K562 (cell line): ENCODE measurements around the gene DPY19L1. TPM values are rescaled to one million over a fixed set of nuclear protein-coding genes. Genes with fewer than 3 reads are reported as not detected.
A peak's percentile ranks its signal among the peaks of the same experiment; 100 is the strongest.
"Not testable (repeated sequence)": the region's sequence is repeated elsewhere in the genome, so short reads cannot be mapped to it uniquely, and the experiment has no call there.

Experiments used
- ATAC-seq: fragments of 200-7000 bp; cut with Tn5 transposase; 3 replicates; pipeline ENCODE4 v1.9.1; 2020; ENCODE audit warnings: moderate library complexity
- BruUV-seq: library from RNA; stranded (reverse); fragments of 400-500 nt; replicated peaks from 2 replicates; lab custom pipeline; 2021; lab: Mats Ljungman, UMichigan
- CTCF ChIA-PET: fragments of 300-600 bp; formaldehyde crosslinking; extraction: SDS; loops from one replicate; lab custom pipeline; 2021; ENCODE audit warnings: low intra/inter-chr PET ratio; lab: Yijun Ruan, JAX
- POLR2A ChIA-PET: fragments of 300-600, 350-650 bp; sonication (Branson Sonifier 250); formaldehyde crosslinking; extraction: SDS; loops from one replicate; lab custom pipeline; 2021; ENCODE audit warnings: antibody characterized with exemption, inconsistent platforms; lab: Yijun Ruan, JAX
- DNase-seq, 4 experiments: peaks; one replicate each; pipeline versions ENCODE4 v3.0.0 to v3.0.0-alpha.2; 2011 to 2018; ENCODE audit warnings: low spot score in 3 of 4, mixed read lengths in 3 of 4; ENCODE audit errors: extremely low read depth in 1 of 4
- FAIRE-seq: peaks from 2 replicates; lab custom pipeline; 2011; peaks lifted over from hg19 to GRCh38; lab: Jason Lieb, UNC
- H2AFZ ChIP-seq: 2 replicates; pipeline ENCODE4 v1.6.0; 2011; ENCODE audit warnings: low read depth, low read length, control low read depth, inconsistent platforms
- H3K27ac ChIP-seq: fragments of 200-600 bp; 3 replicates; pipeline ENCODE4 v1.8.0; 2011; ENCODE audit warnings: low read depth, mild to moderate bottlenecking, control low read depth, inconsistent platforms, low read length, moderate library complexity, mixed read lengths; ENCODE audit errors: extremely low read depth
- H3K27me3 ChIP-seq, 2 experiments: fragments of 300-600 bp in 1 of 2; 2 replicates in 1 of 2; 3 replicates in 1 of 2; pipeline versions ENCODE4 v1.6.0 to v1.8.0; 2011; ENCODE audit warnings: inconsistent platforms in 2 of 2, low read length in 2 of 2, mild to moderate bottlenecking in 1 of 2, mixed read lengths in 1 of 2, moderate library complexity in 1 of 2; ENCODE audit not compliant: control insufficient read depth in 2 of 2, insufficient read depth in 2 of 2
- H3K36me3 ChIP-seq: fragments of 300-600 bp; 3 replicates; pipeline ENCODE4 v1.8.0; 2011; ENCODE audit warnings: mild to moderate bottlenecking, low read length, inconsistent platforms; ENCODE audit not compliant: control insufficient read depth, insufficient read depth
- H3K4me1 ChIP-seq, 2 experiments: fragments of 200-600 bp in 1 of 2; replicated peaks in 1 of 2; 2 replicates in 1 of 2; 3 replicates in 1 of 2; pipeline versions ENCODE4 v1.5.1 to v1.8.0; 2011; ENCODE audit warnings: inconsistent platforms in 2 of 2, low read length in 2 of 2, mild to moderate bottlenecking in 1 of 2, mixed read lengths in 1 of 2, moderate library complexity in 1 of 2; ENCODE audit not compliant: control insufficient read depth in 2 of 2, insufficient read depth in 2 of 2
- H3K4me2 ChIP-seq: 2 replicates; pipeline ENCODE4 v1.6.1; 2011; ENCODE audit warnings: low read length, control low read depth, inconsistent platforms, mixed read lengths; ENCODE audit not compliant: insufficient read depth
- H3K4me3 ChIP-seq: fragments of 200-600 bp; sonication (generic), shearing (Covaris generic); 2 replicates; pipeline ENCODE4 v1.5.1; 2016; ENCODE audit warnings: control low read depth, inconsistent platforms
- H3K79me2 ChIP-seq: fragments of 200-600 bp; 3 replicates; pipeline ENCODE4 v1.8.0; 2011; ENCODE audit warnings: low read length, inconsistent platforms; ENCODE audit not compliant: control insufficient read depth, insufficient read depth
- H3K9ac ChIP-seq, 2 experiments: 2 replicates each; pipeline versions ENCODE4 v1.6.0 to v1.6.1; 2011; ENCODE audit warnings: low read depth in 2 of 2, low read length in 2 of 2, control low read depth in 1 of 2, inconsistent platforms in 1 of 2, mild to moderate bottlenecking in 1 of 2, mixed read lengths in 1 of 2; ENCODE audit not compliant: insufficient read depth in 1 of 2
- H3K9me1 ChIP-seq: one replicate; pipeline ENCODE4 v1.6.0; 2011; ENCODE audit warnings: inconsistent platforms, mild to moderate bottlenecking, low read length, moderate library complexity; ENCODE audit not compliant: control insufficient read depth, insufficient read depth
- H3K9me3 ChIP-seq: replicated peaks from 2 replicates; pipeline ENCODE4 v1.5.1; 2011; ENCODE audit warnings: low read depth, low read length, inconsistent platforms; ENCODE audit not compliant: control insufficient read depth, insufficient read depth
- H4K20me1 ChIP-seq: replicated peaks from 2 replicates; pipeline ENCODE4 v1.6.1; 2011; ENCODE audit warnings: low read length, inconsistent platforms, mixed read lengths; ENCODE audit not compliant: control insufficient read depth, insufficient read depth
- DDX20 ChIP-seq: fragments of 450-650 bp; IDR thresholded peaks from 2 replicates; pipeline ENCODE4 v1.6.1; 2016; ENCODE audit warnings: missing genetic modification characterization, low read depth, mild to moderate bottlenecking, missing compliant biosample characterization, moderate library complexity
- KAT8 ChIP-seq: fragments of 450-650 bp; IDR thresholded peaks from 2 replicates; pipeline ENCODE4 v1.6.1; 2016; ENCODE audit warnings: low read depth, mild to moderate bottlenecking
- MTA2 ChIP-seq: fragments of 450-650 bp; IDR thresholded peaks from 2 replicates; pipeline ENCODE4 v1.6.1; 2016; ENCODE audit warnings: low read depth
- ZFX ChIP-seq: sonication (generic); formaldehyde crosslinking; IDR thresholded peaks from 2 replicates; pipeline ENCODE4 v1.8.0; 2022; ENCODE audit warnings: mild to moderate bottlenecking, missing genetic modification reagents, moderate library complexity
- ZNF354B ChIP-seq: fragments of 250-450 bp; sonication (Bioruptor Pico); IDR thresholded peaks from 2 replicates; pipeline ENCODE4 v1.4.0; 2020
- WGBS: fragments of 100-300 bp; shearing (Covaris generic); methylation state at CpG from one replicate; pipeline ENCODE4 v1.1.6; 2016; ENCODE audit warnings: low coverage, mixed read lengths; ENCODE audit not compliant: insufficient coverage; ENCODE audit errors: missing lambda C conversion rate; 5-methylcytosine and 5-hydroxymethylcytosine counted together
- in situ Hi-C: fragments of 300-500 bp; cut with MboI; formaldehyde crosslinking; loops from 4 replicates; pipeline ENCODE4 v1.15.0; 2018; ENCODE audit warnings: inconsistent platforms, mixed read lengths
- intact Hi-C: fragments of 100-400 bp; cut with micrococcal nuclease; formaldehyde crosslinking; loops from 2 replicates; pipeline ENCODE4 v1.14.2; 2022
- polyA plus RNA-seq, 8 experiments: library from polyadenylated mRNA; depleted of rRNA in 4 of 8; stranded (reverse) in 5 of 8; unstranded in 3 of 8; fragments of >200 nt; fragmentation: Nextera tagmentation in 2 of 8; fragmentation: Illumina TruSeq in 1 of 8; extraction: Ambion mirVana in 2 of 8; extraction: Trizol in 1 of 8; gene quantifications; 2 replicates each; pipeline versions ENCODE4 v1.2.1 to v1.2.3, GENCODE V29; 2011 to 2014; ENCODE audit warnings: inconsistent platforms in 1 of 8, missing spikeins in 1 of 8
- total RNA-seq, 7 experiments: library from RNA; depleted of rRNA in 6 of 7; stranded (reverse); fragments of >200 nt in 6 of 7; fragmentation: Illumina TruSeq in 2 of 7; extraction: Trizol in 2 of 7; gene quantifications; 2 replicates each; pipeline versions ENCODE4 v1.2.1 to v1.2.3, GENCODE V29; 2011 to 2021; ENCODE audit warnings: low replicate concordance in 1 of 7
- TF ChIP-seq, protein P1 (sequence below): fragments of 150-350 bp; IDR thresholded peaks from 2 replicates; pipeline ENCODE4 v1.6.1; 2014; ENCODE audit warnings: low read depth, mild to moderate bottlenecking, low read length, borderline replicate concordance
- TF ChIP-seq, protein P2 (sequence below): fragments of 450-650 bp; formaldehyde crosslinking; IDR thresholded peaks from 2 replicates; pipeline ENCODE4 v1.4.0; 2020; ENCODE audit warnings: mild to moderate bottlenecking, moderate library complexity

DPY19L1 gene
- total and polyA plus RNA-seq, 9 of the 15 experiments (the other 6 are each of a cell fraction or from before 2014, with no cell fraction given): 4.0 to 34.3 (median 22.1) TPM

DNA sequence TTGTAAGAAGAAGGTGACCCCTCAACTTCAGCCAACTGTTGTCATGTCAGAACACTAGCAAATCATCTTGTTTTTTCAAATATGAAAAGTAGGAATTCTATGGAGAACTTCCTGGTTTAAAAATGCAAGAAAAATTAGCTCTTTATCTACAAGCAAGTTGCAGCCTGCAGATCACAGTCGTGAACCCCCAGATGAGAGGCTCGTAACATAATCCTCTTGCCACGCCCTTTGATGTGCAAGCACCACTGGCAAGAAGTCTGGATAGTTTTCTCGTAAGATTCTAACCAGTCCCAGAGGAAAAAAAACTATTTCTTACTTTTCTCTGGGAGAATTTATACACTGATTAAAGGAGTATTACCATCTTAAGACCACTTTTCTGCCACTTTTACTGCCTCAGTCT lies 132.3 kb downstream of the DPY19L1 start:
- no TSS peak for BruUV-seq
- Histone ChIP-seq H3K27me3 (peaks cover 0 to 6% of the 10 kb centered on the region in 2 experiments; a peak in 1 of 5 replicates), H2AFZ (no peak overlapping the region), H3K4me1 (no peaks in the 10 kb centered on the region; a peak in 1 of 5 replicates), H3K4me3 (no peak overlapping the region), H3K9me1 (no peaks in the 10 kb centered on the region), H3K79me2 (no peaks in the 10 kb centered on the region), H3K36me3 (no peaks in the 10 kb centered on the region), H3K9ac (no peak overlapping the region), H4K20me1 (no peaks in the 10 kb centered on the region), H3K4me2 (no peak overlapping the region), H3K27ac (no peak overlapping the region), H3K9me3 (no peaks in the 10 kb centered on the region)
- no peak for DNase-seq
- intact Hi-C loops (loop anchor here (5.0 kb wide), 2 partner anchors 132 to 228 kb away; partner anchors contain the start of gene DPY19L1), in situ Hi-C loops (no loop called here)
- no peak for TF ChIP-seq KAT8
- TF ChIP-seq ZFX: no peak
- TF ChIP-seq ZNF354B (CRISPR knock-in tag): no peak
- TF ChIP-seq, protein P1, sequence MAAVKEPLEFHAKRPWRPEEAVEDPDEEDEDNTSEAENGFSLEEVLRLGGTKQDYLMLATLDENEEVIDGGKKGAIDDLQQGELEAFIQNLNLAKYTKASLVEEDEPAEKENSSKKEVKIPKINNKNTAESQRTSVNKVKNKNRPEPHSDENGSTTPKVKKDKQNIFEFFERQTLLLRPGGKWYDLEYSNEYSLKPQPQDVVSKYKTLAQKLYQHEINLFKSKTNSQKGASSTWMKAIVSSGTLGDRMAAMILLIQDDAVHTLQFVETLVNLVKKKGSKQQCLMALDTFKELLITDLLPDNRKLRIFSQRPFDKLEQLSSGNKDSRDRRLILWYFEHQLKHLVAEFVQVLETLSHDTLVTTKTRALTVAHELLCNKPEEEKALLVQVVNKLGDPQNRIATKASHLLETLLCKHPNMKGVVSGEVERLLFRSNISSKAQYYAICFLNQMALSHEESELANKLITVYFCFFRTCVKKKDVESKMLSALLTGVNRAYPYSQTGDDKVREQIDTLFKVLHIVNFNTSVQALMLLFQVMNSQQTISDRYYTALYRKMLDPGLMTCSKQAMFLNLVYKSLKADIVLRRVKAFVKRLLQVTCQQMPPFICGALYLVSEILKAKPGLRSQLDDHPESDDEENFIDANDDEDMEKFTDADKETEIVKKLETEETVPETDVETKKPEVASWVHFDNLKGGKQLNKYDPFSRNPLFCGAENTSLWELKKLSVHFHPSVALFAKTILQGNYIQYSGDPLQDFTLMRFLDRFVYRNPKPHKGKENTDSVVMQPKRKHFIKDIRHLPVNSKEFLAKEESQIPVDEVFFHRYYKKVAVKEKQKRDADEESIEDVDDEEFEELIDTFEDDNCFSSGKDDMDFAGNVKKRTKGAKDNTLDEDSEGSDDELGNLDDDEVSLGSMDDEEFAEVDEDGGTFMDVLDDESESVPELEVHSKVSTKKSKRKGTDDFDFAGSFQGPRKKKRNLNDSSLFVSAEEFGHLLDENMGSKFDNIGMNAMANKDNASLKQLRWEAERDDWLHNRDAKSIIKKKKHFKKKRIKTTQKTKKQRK: no peak
- TF ChIP-seq MTA2: no peak
- TF ChIP-seq, protein P2, sequence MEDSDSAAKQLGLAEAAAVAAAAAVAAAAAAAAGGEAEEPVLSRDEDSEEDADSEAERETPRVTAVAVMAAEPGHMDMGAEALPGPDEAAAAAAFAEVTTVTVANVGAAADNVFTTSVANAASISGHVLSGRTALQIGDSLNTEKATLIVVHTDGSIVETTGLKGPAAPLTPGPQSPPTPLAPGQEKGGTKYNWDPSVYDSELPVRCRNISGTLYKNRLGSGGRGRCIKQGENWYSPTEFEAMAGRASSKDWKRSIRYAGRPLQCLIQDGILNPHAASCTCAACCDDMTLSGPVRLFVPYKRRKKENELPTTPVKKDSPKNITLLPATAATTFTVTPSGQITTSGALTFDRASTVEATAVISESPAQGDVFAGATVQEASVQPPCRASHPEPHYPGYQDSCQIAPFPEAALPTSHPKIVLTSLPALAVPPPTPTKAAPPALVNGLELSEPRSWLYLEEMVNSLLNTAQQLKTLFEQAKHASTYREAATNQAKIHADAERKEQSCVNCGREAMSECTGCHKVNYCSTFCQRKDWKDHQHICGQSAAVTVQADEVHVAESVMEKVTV (CRISPR knock-in tag): no peak
- TF ChIP-seq DDX20 (tag): no peak
- POLR2A ChIA-PET: no interaction called here
- FAIRE-seq: no peak
- ATAC-seq: no peak
- CTCF ChIA-PET: no interaction called here
- WGBS: 0% methylated on average over 4 of the region's 4 CpGs

GRCh38 chr7:34903921-34904320 lies 133.4 kb downstream of the DPY19L1 start:
- H3K27ac ChIP-seq, DNase-seq, H3K9me1 ChIP-seq, H4K20me1 ChIP-seq, CTCF ChIA-PET, H3K79me2 ChIP-seq, H3K9me3 ChIP-seq, H3K9ac ChIP-seq, H2AFZ ChIP-seq, BruUV-seq, H3K36me3 ChIP-seq, H3K4me1 ChIP-seq, H3K4me2 ChIP-seq, in situ Hi-C loops, ATAC-seq, H3K27me3 ChIP-seq, H3K4me3 ChIP-seq, POLR2A ChIA-PET: not testable (repeated sequence)
- intact Hi-C loops: loop anchor here (5.0 kb wide), 2 partner anchors 133 to 227 kb away; partner anchors contain the start of gene DPY19L1
- FAIRE-seq: peak; percentile 82
- 0% methylated on average over 2 of the region's 2 CpGs for WGBS
